Endothelial cell of umbilical vein (primary cell): Measurements from ENCODE around the gene FAM168A. TPM values are rescaled to one million over a fixed set of nuclear protein-coding genes. Genes with fewer than 3 reads are reported as not detected.

ENCODE experiments used
- BruUV-seq: library from RNA; stranded (reverse); fragments of 400-500 nt; replicated peaks from 2 replicates; lab custom pipeline; 2021; lab: Mats Ljungman, UMichigan
- CTCF ChIA-PET: fragments of 300-600, 350-600 bp; sonication (Branson Sonifier 250); formaldehyde crosslinking; loops from one replicate; lab custom pipeline; 2021; ENCODE audit warnings: antibody characterized with exemption, inconsistent platforms; lab: Charles Lee
- POLR2A ChIA-PET: fragments of 300-600, 350-600 bp; sonication (Branson Sonifier 250); formaldehyde crosslinking; loops from one replicate; lab custom pipeline; 2021; ENCODE audit warnings: antibody characterized with exemption, inconsistent platforms; lab: Charles Lee
- DNase-seq: peaks from one replicate; pipeline ENCODE4 v3.0.0-alpha.2; 2011; ENCODE audit warnings: low read depth, low spot score
- FAIRE-seq: peaks from 2 replicates; lab custom pipeline; 2011; peaks lifted over from hg19 to GRCh38; lab: Jason Lieb, UNC
- H2AFZ ChIP-seq: 2 replicates; pipeline ENCODE4 v1.6.0; 2012; ENCODE audit warnings: low read depth, low read length, control low read depth, inconsistent platforms
- H3K27ac ChIP-seq: 2 replicates; pipeline ENCODE4 v1.5.1; 2011; ENCODE audit warnings: low read depth, mild to moderate bottlenecking, control low read depth, low read length, moderate library complexity; ENCODE audit not compliant: insufficient read depth
- H3K27me3 ChIP-seq, 2 experiments: 2 replicates each; pipeline versions ENCODE4 v1.6.0 to v1.6.1; 2011; ENCODE audit warnings: low read length in 2 of 2, mixed read lengths in 1 of 2; ENCODE audit not compliant: control insufficient read depth in 2 of 2, insufficient read depth in 2 of 2
- H3K36me3 ChIP-seq, 2 experiments: 2 replicates in 1 of 2; 3 replicates in 1 of 2; pipeline ENCODE4 v1.5.1; 2011; ENCODE audit warnings: low read length in 2 of 2, mild to moderate bottlenecking in 1 of 2, moderate library complexity in 1 of 2; ENCODE audit not compliant: control insufficient read depth in 2 of 2, insufficient read depth in 2 of 2; ENCODE audit errors: extremely low read depth in 1 of 2
- H3K4me1 ChIP-seq: 3 replicates; pipeline ENCODE4 v1.5.1; 2011; ENCODE audit warnings: mild to moderate bottlenecking, low read length; ENCODE audit not compliant: control insufficient read depth, insufficient read depth; ENCODE audit errors: extremely low read depth
- H3K4me2 ChIP-seq: 2 replicates; pipeline ENCODE4 v1.6.1; 2011; ENCODE audit warnings: low read length, control low read depth, mixed read lengths; ENCODE audit not compliant: insufficient read depth
- H3K4me3 ChIP-seq, 3 experiments: fragments of 200-600 bp in 1 of 3; sonication (generic), shearing (Covaris generic) in 1 of 3; replicated peaks in 1 of 3; 2 replicates each; pipeline ENCODE4 v1.5.1; 2011 to 2016; ENCODE audit warnings: control low read depth in 3 of 3, low read length in 3 of 3, mild to moderate bottlenecking in 2 of 3, inconsistent platforms in 1 of 3, low read depth in 1 of 3, moderate library complexity in 1 of 3; ENCODE audit not compliant: insufficient read depth in 1 of 3
- H3K79me2 ChIP-seq: 2 replicates; pipeline ENCODE4 v1.6.0; 2012; ENCODE audit warnings: low read length, inconsistent platforms; ENCODE audit not compliant: control insufficient read depth, insufficient read depth
- H3K9ac ChIP-seq: replicated peaks from 2 replicates; pipeline ENCODE3; 2011; ENCODE audit warnings: low read length, control low read depth; ENCODE audit not compliant: insufficient read depth; ENCODE audit errors: extremely low read depth
- H3K9me1 ChIP-seq: replicated peaks from 3 replicates; pipeline ENCODE4 v1.6.0; 2011; ENCODE audit warnings: mild to moderate bottlenecking, low read length; ENCODE audit not compliant: control insufficient read depth, insufficient read depth; ENCODE audit errors: extremely low read depth
- H3K9me3 ChIP-seq: replicated peaks from 2 replicates; pipeline ENCODE4 v1.5.1; 2012; ENCODE audit warnings: low read length, inconsistent platforms; ENCODE audit not compliant: control insufficient read depth, insufficient read depth
- H4K20me1 ChIP-seq: replicated peaks from 2 replicates; pipeline ENCODE3; 2011; ENCODE audit warnings: mild to moderate bottlenecking, low read length; ENCODE audit not compliant: control insufficient read depth, insufficient read depth; ENCODE audit errors: extremely low read depth
- CTCF ChIP-seq, 2 donors: IDR thresholded peaks; 1 replicate in 1 of 2; 2 replicates in 1 of 2; pipeline ENCODE4 v1.5.1; 2011; ENCODE audit warnings: low read length in 2 of 2, mild to moderate bottlenecking in 2 of 2, moderate library complexity in 2 of 2, control low read depth in 1 of 2, inconsistent platforms in 1 of 2, low read depth in 1 of 2; ENCODE audit not compliant: insufficient read depth in 1 of 2; ENCODE audit errors: extremely low read depth in 1 of 2
- EZH2 ChIP-seq: IDR thresholded peaks from 2 replicates; pipeline ENCODE4 v1.6.1; 2012; ENCODE audit warnings: borderline replicate concordance, low read depth, mild to moderate bottlenecking, moderate library complexity, low read length, inconsistent platforms; ENCODE audit not compliant: severe bottlenecking
- FOS ChIP-seq: IDR thresholded peaks from 2 replicates; pipeline ENCODE4 v1.6.1; 2011; ENCODE audit warnings: mild to moderate bottlenecking, low read length, moderate library complexity, borderline replicate concordance; ENCODE audit not compliant: insufficient read depth
- GATA2 ChIP-seq: IDR thresholded peaks from 2 replicates; pipeline ENCODE4 v1.7.0; 2011; ENCODE audit warnings: low read depth, mild to moderate bottlenecking, moderate library complexity, mixed read lengths, low read length; ENCODE audit not compliant: insufficient read length, insufficient read depth
- JUN ChIP-seq: IDR thresholded peaks from 2 replicates; pipeline ENCODE4 v1.6.1; 2011; ENCODE audit warnings: borderline replicate concordance, low read depth; ENCODE audit not compliant: insufficient read length, insufficient read depth
- MAX ChIP-seq: IDR thresholded peaks from 2 replicates; pipeline ENCODE4 v1.6.1; 2011; ENCODE audit not compliant: insufficient read depth, insufficient read length
- MYC ChIP-seq: IDR thresholded peaks from one replicate; pipeline ENCODE4 v1.6.1; 2011; ENCODE audit warnings: mild to moderate bottlenecking, low read depth, low read length
- POLR2A ChIP-seq: IDR thresholded peaks from 2 replicates; pipeline ENCODE4 v1.6.1; 2012; ENCODE audit warnings: low read depth, mild to moderate bottlenecking, control low read depth, low read length
- POLR2AphosphoS5 ChIP-seq: IDR thresholded peaks from 2 replicates; pipeline ENCODE4 v1.6.1; 2012; ENCODE audit warnings: low read depth, mild to moderate bottlenecking, control low read depth, low read length, moderate library complexity; ENCODE audit not compliant: insufficient read depth
- dilution Hi-C: fragments of 300-500 bp; cut with MboI; formaldehyde crosslinking; loops from one replicate; pipeline ENCODE4 v1.15.0; 2019; ENCODE audit warnings: low sequenced_read_pairs; ENCODE audit not compliant: extremely low pct_ligation_motif_present
- intact Hi-C: fragments of 100-400 bp; cut with micrococcal nuclease; formaldehyde crosslinking; loops from one replicate; pipeline ENCODE4 v1.10.0; 2022
- polyA plus RNA-seq, 4 experiments: library from polyadenylated mRNA; depleted of rRNA in 3 of 4; stranded (reverse) in 3 of 4; unstranded in 1 of 4; fragments of >200 nt; gene quantifications; 2 replicates each; pipeline versions ENCODE4 v1.2.1 to v1.2.3, GENCODE V29; 2011 to 2012; ENCODE audit warnings: missing spikeins in 1 of 4
- total RNA-seq: library from RNA; stranded (reverse); gene quantifications from 2 replicates; pipeline ENCODE4 v1.2.3, GENCODE V29; 2021

The FAM168A gene
- total and polyA plus RNA-seq, 2 donors (not counting 3 experiments of a cell fraction or from before 2014, with no cell fraction given), result 17.0 to 20.5 TPM

GRCh38 chr11:73592640-73593039 is 5.3 kb downstream of the FAM168A start:
- Histone ChIP-seq H3K4me2 (no peak overlapping the region), H3K9ac (no peak overlapping the region), H3K27ac (no peak overlapping the region), H3K9me3 (no peaks in the 10 kb centered on the region), H3K79me2 (peaks cover 7% of the 10 kb centered on the region), H3K36me3 (no peaks in the 10 kb centered on the region), H3K4me1 (peaks cover 7% of the 10 kb centered on the region), H4K20me1 (no peaks in the 10 kb centered on the region), H3K4me3 (no peak overlapping the region), H3K9me1 (no peaks in the 10 kb centered on the region), H2AFZ (no peak overlapping the region), H3K27me3 (no peaks in the 10 kb centered on the region)
- dilution Hi-C loops, result no loop called here
- FAIRE-seq (no peak), DNase-seq (no peak)
- ChIA-PET POLR2A (no interaction called here), CTCF (interaction anchor here (0.8 kb wide), 1 partner anchor 13 kb away, joined by 3 read pairs; no protein-coding TSS in a partner anchor)
- intact Hi-C loops, result no loop called here
- no peak for TF ChIP-seq GATA2
- no peak for TF ChIP-seq CTCF (IDR thresholded peaks at IDR 0.05; ENCODE audit: extremely low read depth in 1 of 2, insufficient read depth in 1 of 2, low read depth in 1 of 2, low read length in 2 of 2)
- no peak for TF ChIP-seq EZH2
- TF ChIP-seq MAX, result no peak
- TF ChIP-seq MYC, result no peak
- TF ChIP-seq POLR2AphosphoS5, result no peak
- TF ChIP-seq POLR2A, result no peak
- TF ChIP-seq FOS, result no peak
- no peak for TF ChIP-seq JUN
- no TSS peak for BruUV-seq
